MM.1S (cell line): Measurements from ENCODE around the gene DYNLRB1.

Source experiments
- DNase-seq: peaks from one replicate; pipeline ENCODE4 v3.0.0-alpha.2; 2015
- H2AFZ ChIP-seq: fragments of 300-600 bp; sonication (generic); 2 replicates; pipeline ENCODE4 v1.6.0; 2016; ENCODE audit warnings: antibody characterized with exemption, low read length
- H3F3A ChIP-seq: fragments of 300-600 bp; sonication (generic); 2 replicates; pipeline ENCODE4 v1.6.1; 2016; ENCODE audit warnings: mild to moderate bottlenecking, antibody characterized with exemption, low read length, moderate library complexity, mixed read lengths; ENCODE audit not compliant: insufficient read depth
- H3K27ac ChIP-seq: fragments of 300-600 bp; sonication (generic); 2 replicates; pipeline ENCODE4 v1.5.1; 2016; ENCODE audit warnings: mild to moderate bottlenecking, low read length
- H3K27me3 ChIP-seq: fragments of 300-600 bp; sonication (generic); replicated peaks from 2 replicates; pipeline ENCODE4 v1.6.0; 2016; ENCODE audit warnings: low read length; ENCODE audit not compliant: insufficient read depth
- H3K36me3 ChIP-seq: fragments of 300-600 bp; sonication (generic); replicated peaks from 2 replicates; pipeline ENCODE4 v1.6.1; 2016; ENCODE audit warnings: mild to moderate bottlenecking, low read length, mixed read lengths; ENCODE audit not compliant: insufficient read depth
- H3K4me1 ChIP-seq: fragments of 300-600 bp; sonication (generic); 2 replicates; pipeline ENCODE4 v1.6.1; 2016; ENCODE audit warnings: low read length, mixed read lengths
- H3K4me2 ChIP-seq: fragments of 300-600 bp; sonication (generic); 2 replicates; pipeline ENCODE4 v1.6.0; 2016; ENCODE audit warnings: low read depth, low read length
- H3K4me3 ChIP-seq: fragments of 300-600 bp; sonication (generic); 2 replicates; pipeline ENCODE4 v1.5.1; 2016; ENCODE audit warnings: low read length, mixed read lengths
- H3K79me2 ChIP-seq: fragments of 300-600 bp; sonication (generic); 2 replicates; pipeline ENCODE4 v1.6.1; 2016; ENCODE audit warnings: mixed run types, low read length, mixed read lengths
- H3K9ac ChIP-seq: fragments of 300-600 bp; sonication (generic); 2 replicates; pipeline ENCODE4 v1.6.1; 2016; ENCODE audit warnings: low read length, mixed read lengths
- H3K9me2 ChIP-seq: fragments of 300-600 bp; sonication (generic); replicated peaks from 2 replicates; pipeline ENCODE4 v1.6.1; 2016; ENCODE audit warnings: mild to moderate bottlenecking, low read length, mixed read lengths; ENCODE audit not compliant: insufficient read depth
- H3K9me3 ChIP-seq: fragments of 300-600 bp; sonication (generic); replicated peaks from 2 replicates; pipeline ENCODE4 v1.6.1; 2016; ENCODE audit warnings: mild to moderate bottlenecking, low read length, mixed read lengths; ENCODE audit not compliant: insufficient read depth
- H4K20me1 ChIP-seq: fragments of 300-600 bp; sonication (generic); 2 replicates; pipeline ENCODE4 v1.6.1; 2016; ENCODE audit warnings: mild to moderate bottlenecking, low read length, moderate library complexity, mixed read lengths; ENCODE audit not compliant: insufficient read depth
- CTCF ChIP-seq: fragments of 300-600 bp; sonication (generic); IDR thresholded peaks from 2 replicates; pipeline ENCODE4 v1.5.1; 2016; ENCODE audit warnings: antibody characterized with exemption, low read length, mixed read lengths
- EZH2 ChIP-seq: fragments of 300-600 bp; sonication (generic); optimal IDR thresholded peaks from 2 replicates; pipeline ENCODE3; 2017; ENCODE audit warnings: low read depth, mild to moderate bottlenecking, antibody characterized with exemption, low read length, mixed read lengths
- EZH2phosphoT487 ChIP-seq: fragments of 300-600 bp; sonication (generic); IDR thresholded peaks from 2 replicates; pipeline ENCODE4 v1.6.1; 2018; ENCODE audit warnings: antibody characterized with exemption, low read length

DYNLRB1 gene

DNA sequence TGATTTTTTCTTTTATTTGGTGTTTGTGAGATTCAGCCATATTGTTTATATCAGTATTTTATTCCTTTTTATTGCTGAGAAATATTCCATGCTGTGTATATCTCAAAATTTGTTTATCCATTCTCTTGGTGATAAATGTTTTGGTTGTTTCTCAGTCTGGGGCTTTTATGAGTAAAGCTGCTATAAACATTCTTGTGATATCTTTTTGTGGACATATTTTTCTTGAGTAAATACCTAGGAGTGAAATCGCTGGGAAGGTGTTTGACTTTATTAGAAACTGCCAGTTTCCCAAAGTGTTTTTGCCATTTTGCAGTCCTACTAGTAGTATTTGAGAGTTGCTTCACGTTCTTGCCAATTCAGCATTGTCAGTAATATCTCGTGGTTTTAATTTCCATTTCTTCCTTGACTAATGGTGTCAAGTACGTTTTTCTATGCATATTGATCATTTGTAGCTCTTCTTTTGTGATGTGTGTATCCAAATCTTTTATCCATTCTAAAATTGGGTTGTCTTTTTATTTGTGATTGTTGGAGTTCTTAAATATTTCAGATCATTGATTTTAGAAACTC lies 31.1 kb upstream of the DYNLRB1 start:
- Histone ChIP-seq H3F3A (0 out of 2 replicates have a peak, but pooled peaks cover 3% of the 10 kb centered on the region), H3K27ac (no peak overlapping the region), H3K27me3 (no peaks in the 10 kb centered on the region), H3K79me2 (peaks cover 4% of the 10 kb centered on the region; the same call in 1 of the 2 replicates), H4K20me1 (no peaks in the 10 kb centered on the region), H2AFZ (no peak overlapping the region), H3K4me2 (no peak overlapping the region), H3K36me3 (peaks cover 4% of the 10 kb centered on the region), H3K4me1 (no peaks in the 10 kb centered on the region), H3K4me3 (no peak overlapping the region), H3K9ac (no peak overlapping the region), H3K9me2 (no peaks in the 10 kb centered on the region), H3K9me3 (no peaks in the 10 kb centered on the region)
- no peak for TF ChIP-seq EZH2
- no peak for DNase-seq

DNA sequence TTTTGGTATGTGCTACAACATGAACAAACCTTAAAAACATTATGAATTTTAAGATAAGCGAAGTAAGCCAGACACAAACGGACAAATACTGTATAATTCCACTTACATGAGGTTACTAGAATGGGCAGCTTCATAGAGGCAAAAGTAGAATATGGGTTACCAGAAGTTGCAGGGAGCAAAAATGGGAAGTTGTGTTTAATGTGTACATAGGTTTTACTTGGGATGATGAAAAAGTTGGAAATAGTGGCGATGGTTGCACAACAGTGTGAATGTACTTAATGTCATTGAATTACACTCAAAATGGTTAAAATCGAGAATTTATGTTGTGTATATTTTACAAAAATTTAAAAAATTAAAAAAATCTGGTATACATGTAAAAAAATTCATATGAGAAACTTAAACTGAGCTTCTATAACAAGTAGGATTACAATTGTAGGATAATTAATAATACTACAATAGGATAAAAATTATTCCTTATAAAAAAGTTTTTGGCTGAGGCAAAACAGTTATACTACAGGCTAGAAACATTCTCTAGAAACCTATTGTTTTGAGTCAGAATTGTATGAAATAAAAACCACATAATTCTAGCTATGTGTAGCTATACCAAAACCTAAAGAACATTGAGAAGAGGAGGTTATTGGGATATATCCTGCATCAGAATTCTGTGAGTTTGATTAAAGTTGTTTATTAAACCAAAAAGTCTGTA lies 24.8 kb upstream of the DYNLRB1 start:
- Histone ChIP-seq H3F3A (no peaks in the 10 kb centered on the region), H3K4me1 (no peaks in the 10 kb centered on the region), H3K79me2 (no peaks in the 10 kb centered on the region)

DNA sequence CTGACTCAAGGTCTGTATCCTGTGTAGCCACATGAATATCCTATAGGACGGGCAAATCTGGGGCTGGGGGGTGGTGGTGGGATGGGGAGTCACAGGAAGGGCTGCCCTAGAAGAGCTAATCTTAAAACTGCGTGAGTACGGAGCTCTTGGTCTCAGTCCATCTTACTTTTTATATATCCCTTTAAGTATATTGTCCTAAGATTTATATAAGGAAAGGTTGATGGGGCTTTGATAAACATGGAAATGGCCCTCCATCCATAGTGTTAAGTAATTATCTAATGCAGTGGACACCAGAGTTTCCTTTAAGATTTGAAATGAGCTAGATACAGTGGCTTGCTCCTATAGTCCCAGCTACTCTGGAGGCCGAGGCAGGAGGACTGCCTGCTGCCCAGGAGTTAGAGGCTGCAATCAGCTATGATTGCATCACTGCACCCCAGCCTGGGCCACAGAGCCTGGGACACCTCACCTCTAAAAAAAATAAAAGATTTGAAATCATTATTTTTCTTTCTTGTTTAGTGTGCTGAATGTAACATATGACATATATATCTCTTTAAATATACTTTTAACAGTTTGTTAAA lies 24.2 kb upstream of the DYNLRB1 start:
- Histone ChIP-seq H3K4me3 (no peak overlapping the region), H3F3A (no peaks in the 10 kb centered on the region), H3K36me3 (peaks cover 18% of the 10 kb centered on the region), H3K9ac (no peak overlapping the region), H3K9me3 (no peaks in the 10 kb centered on the region), H3K9me2 (no peaks in the 10 kb centered on the region), H2AFZ (no peak overlapping the region), H4K20me1 (no peaks in the 10 kb centered on the region), H3K27ac (no peak overlapping the region), H3K4me2 (no peak overlapping the region), H3K27me3 (no peaks in the 10 kb centered on the region), H3K79me2 (no peaks in the 10 kb centered on the region), H3K4me1 (no peaks in the 10 kb centered on the region)
- no peak for TF ChIP-seq EZH2phosphoT487
- TF ChIP-seq CTCF: no peak
- TF ChIP-seq EZH2: no peak
- DNase-seq: no peak

More for the DNA sequence above, 24.8 kb upstream of the DYNLRB1 start:
- Histone ChIP-seq H3K27ac (no peak overlapping the region), H3K9me2 (no peaks in the 10 kb centered on the region), H3K4me2 (no peak overlapping the region), H3K4me3 (no peak overlapping the region), H3K9ac (no peak overlapping the region), H2AFZ (no peak overlapping the region), H4K20me1 (no peaks in the 10 kb centered on the region), H3K36me3 (peaks cover 18% of the 10 kb centered on the region), H3K9me3 (no peaks in the 10 kb centered on the region), H3K27me3 (no peaks in the 10 kb centered on the region)
- TF ChIP-seq EZH2phosphoT487 (no peak), EZH2 (no peak), CTCF (no peak)
- no peak for DNase-seq

GRCh38 chr20:34493646-34494045 lies 22.6 kb upstream of the DYNLRB1 start:
- Histone ChIP-seq H3F3A (0 out of 2 replicates have a peak, but pooled peaks cover 7% of the 10 kb centered on the region), H3K27ac (no peak overlapping the region), H3K9me3 (no peaks in the 10 kb centered on the region), H3K27me3 (no peaks in the 10 kb centered on the region), H2AFZ (no peak overlapping the region), H3K36me3 (peaks cover 18% of the 10 kb centered on the region), H3K4me2 (no peak overlapping the region), H3K79me2 (peaks cover 16% of the 10 kb centered on the region), H4K20me1 (no peaks in the 10 kb centered on the region), H3K4me3 (no peak overlapping the region), H3K9ac (no peak overlapping the region), H3K9me2 (no peaks in the 10 kb centered on the region), H3K4me1 (no peaks in the 10 kb centered on the region)
- DNase-seq: no peak
- TF ChIP-seq EZH2phosphoT487 (no peak), EZH2 (no peak), CTCF (no peak)
